ENCODE results near the gene LRP1B. TPM values are rescaled to one million over a fixed set of nuclear protein-coding genes. Genes with fewer than 3 reads are reported as not detected.

LRP1B gene
- total RNA-seq, 1 experiment from 2014 or later, result 0.21 TPM

DNA sequence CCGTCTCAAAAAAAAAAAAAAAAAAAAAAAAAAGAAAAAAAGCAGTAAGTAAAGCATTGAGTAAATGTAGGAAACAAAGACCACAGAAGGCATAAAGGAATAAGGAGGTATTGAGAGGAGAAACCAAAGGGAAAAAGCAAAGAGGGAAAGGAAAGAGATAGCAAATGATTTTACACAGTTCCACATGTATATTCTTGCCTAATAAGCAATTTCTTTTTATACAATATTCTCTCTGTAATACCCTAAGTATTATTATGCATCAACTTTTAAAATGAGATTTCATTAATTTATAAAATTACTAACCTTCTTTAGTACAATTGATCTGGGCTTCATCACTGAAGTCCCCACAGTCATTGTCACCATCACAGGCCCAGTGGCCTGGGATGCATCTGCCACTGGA lies 1180.9 kb downstream of the LRP1B start:
- Mint-ChIP-seq H3K27me3 (ENCODE audit: unreplicated experiment) (no peaks in the 10 kb centered on the region), H3K36me3 (ENCODE audit: insufficient read depth, unreplicated experiment) (no peaks in the 10 kb centered on the region), H3K9me3 (ENCODE audit: low read depth, unreplicated experiment) (peaks cover 2% of the 10 kb centered on the region), H3K27ac (ENCODE audit: unreplicated experiment) (no peak overlapping the region), H3K4me3 (ENCODE audit: low read depth, unreplicated experiment) (no peak overlapping the region), H3K4me1 (ENCODE audit: low read depth, unreplicated experiment) (no peaks in the 10 kb centered on the region)
- intact Hi-C loops (cut with micrococcal nuclease; ENCODE audit: unreplicated experiment), result no loop called here
- CTCF ChIA-PET, result interaction anchor here (0.7 kb wide), 1 partner anchor 447 kb away, joined by 4 read pairs; no protein-coding TSS in a partner anchor
- TF ChIP-seq, protein P1, sequence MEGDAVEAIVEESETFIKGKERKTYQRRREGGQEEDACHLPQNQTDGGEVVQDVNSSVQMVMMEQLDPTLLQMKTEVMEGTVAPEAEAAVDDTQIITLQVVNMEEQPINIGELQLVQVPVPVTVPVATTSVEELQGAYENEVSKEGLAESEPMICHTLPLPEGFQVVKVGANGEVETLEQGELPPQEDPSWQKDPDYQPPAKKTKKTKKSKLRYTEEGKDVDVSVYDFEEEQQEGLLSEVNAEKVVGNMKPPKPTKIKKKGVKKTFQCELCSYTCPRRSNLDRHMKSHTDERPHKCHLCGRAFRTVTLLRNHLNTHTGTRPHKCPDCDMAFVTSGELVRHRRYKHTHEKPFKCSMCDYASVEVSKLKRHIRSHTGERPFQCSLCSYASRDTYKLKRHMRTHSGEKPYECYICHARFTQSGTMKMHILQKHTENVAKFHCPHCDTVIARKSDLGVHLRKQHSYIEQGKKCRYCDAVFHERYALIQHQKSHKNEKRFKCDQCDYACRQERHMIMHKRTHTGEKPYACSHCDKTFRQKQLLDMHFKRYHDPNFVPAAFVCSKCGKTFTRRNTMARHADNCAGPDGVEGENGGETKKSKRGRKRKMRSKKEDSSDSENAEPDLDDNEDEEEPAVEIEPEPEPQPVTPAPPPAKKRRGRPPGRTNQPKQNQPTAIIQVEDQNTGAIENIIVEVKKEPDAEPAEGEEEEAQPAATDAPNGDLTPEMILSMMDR (IDR thresholded peaks at IDR 0.05; ENCODE audit: unreplicated experiment), result no peak
- BruUV-seq (replicated peaks), result no TSS peak
- DNase-seq, result no peak

DNA sequence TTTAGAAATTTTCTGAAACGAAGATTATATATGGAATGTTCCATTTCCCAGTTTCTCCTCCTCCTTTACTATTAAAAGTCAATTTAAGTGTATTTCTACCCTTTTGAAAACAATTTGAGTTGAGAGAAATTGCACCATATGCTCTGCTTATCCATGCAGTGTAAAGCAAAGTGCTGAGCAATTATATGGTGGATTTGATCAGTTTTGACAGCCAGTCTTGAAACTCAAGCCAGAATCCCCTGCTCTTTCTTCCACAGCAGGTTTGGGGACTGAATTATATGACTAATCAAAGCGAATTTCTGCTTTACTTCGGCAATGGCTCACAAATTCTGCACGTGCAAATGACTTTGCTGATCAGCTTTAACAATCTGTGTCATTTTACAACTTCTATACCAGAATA lies 1183.6 kb downstream of the LRP1B start:
- no peaks in the 10 kb centered on the region for H3K36me3 Mint-ChIP-seq (ENCODE audit: insufficient read depth, unreplicated experiment)
- CTCF ChIA-PET, result no interaction called here
- no peaks in the 10 kb centered on the region for H3K27me3 Mint-ChIP-seq (ENCODE audit: unreplicated experiment)
- intact Hi-C loops (cut with micrococcal nuclease; ENCODE audit: unreplicated experiment), result no loop called here
- H3K4me1 Mint-ChIP-seq (ENCODE audit: low read depth, unreplicated experiment), result no peaks in the 10 kb centered on the region
- DNase-seq, result no peak
- H3K9me3 Mint-ChIP-seq (ENCODE audit: low read depth, unreplicated experiment), result no peaks in the 10 kb centered on the region
- TF ChIP-seq, protein P1 (IDR thresholded peaks at IDR 0.05; ENCODE audit: unreplicated experiment), result no peak
- BruUV-seq (replicated peaks), result no TSS peak
- no peak overlapping the region for H3K4me3 Mint-ChIP-seq (ENCODE audit: low read depth, unreplicated experiment)
- H3K27ac Mint-ChIP-seq (ENCODE audit: unreplicated experiment), result no peak overlapping the region

DNA sequence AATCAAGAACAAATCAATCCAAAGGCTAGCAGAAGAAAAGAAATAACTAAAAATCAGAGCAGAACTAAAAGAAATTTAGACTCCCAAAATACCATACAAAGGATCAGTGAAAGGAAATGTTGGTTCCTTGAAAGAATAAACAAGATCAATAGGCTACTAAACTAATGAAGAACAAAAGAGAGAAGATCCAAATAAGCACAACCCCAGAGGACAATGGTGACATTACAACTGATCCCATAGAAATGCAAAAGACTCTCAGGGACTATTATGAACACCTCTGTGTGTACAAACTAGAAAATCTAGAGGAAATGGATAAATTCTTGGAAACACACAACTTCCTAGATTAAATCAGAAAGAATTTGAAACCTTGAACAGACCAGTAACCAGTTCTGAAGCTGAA lies 1186.9 kb downstream of the LRP1B start:
- no TSS peak for BruUV-seq (replicated peaks)
- CTCF ChIA-PET, result no interaction called here
- TF ChIP-seq, protein P1 (IDR thresholded peaks at IDR 0.05; ENCODE audit: unreplicated experiment), result no peak
- DNase-seq, result no peak
- Mint-ChIP-seq H3K4me1 (ENCODE audit: low read depth, unreplicated experiment) (no peaks in the 10 kb centered on the region), H3K27me3 (ENCODE audit: unreplicated experiment) (no peaks in the 10 kb centered on the region), H3K9me3 (ENCODE audit: low read depth, unreplicated experiment) (no peaks in the 10 kb centered on the region), H3K4me3 (ENCODE audit: low read depth, unreplicated experiment) (no peak overlapping the region), H3K27ac (ENCODE audit: unreplicated experiment) (no peak overlapping the region), H3K36me3 (ENCODE audit: insufficient read depth, unreplicated experiment) (no peaks in the 10 kb centered on the region)
- intact Hi-C loops (cut with micrococcal nuclease; ENCODE audit: unreplicated experiment), result no loop called here

DNA sequence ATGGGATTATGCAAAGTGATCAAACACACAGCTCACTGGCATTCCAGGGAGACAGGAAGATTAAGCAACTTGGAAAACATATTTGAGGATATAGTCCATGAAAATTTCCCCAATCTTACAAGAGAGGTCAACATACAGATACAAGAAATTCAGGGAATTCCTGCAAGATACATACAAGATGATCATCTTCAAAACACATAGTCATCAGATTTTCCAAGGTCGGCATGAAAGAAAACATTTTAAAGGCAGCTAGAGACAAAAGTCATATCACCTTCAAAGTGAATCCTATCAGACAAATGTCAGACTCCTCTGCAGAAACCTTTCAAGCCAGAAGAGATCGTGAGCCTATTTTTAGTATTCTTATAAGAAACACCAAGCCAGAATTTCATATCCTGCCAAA lies 1188.5 kb downstream of the LRP1B start:
- intact Hi-C loops (cut with micrococcal nuclease; ENCODE audit: unreplicated experiment), result no loop called here
- H3K27ac Mint-ChIP-seq (ENCODE audit: unreplicated experiment), result no peak overlapping the region
- no peak for DNase-seq
- H3K4me3 Mint-ChIP-seq (ENCODE audit: low read depth, unreplicated experiment), result no peak overlapping the region
- CTCF ChIA-PET, result no interaction called here
- TF ChIP-seq, protein P1 (IDR thresholded peaks at IDR 0.05; ENCODE audit: unreplicated experiment), result no peak
- no peaks in the 10 kb centered on the region for H3K27me3 Mint-ChIP-seq (ENCODE audit: unreplicated experiment)
- H3K4me1 Mint-ChIP-seq (ENCODE audit: low read depth, unreplicated experiment), result no peaks in the 10 kb centered on the region
- H3K9me3 Mint-ChIP-seq (ENCODE audit: low read depth, unreplicated experiment), result no peaks in the 10 kb centered on the region
- BruUV-seq (replicated peaks), result no TSS peak
- H3K36me3 Mint-ChIP-seq (ENCODE audit: insufficient read depth, unreplicated experiment), result no peaks in the 10 kb centered on the region
